Skeletal muscle tissue (tissue), 4 donors: ENCODE measurements around the gene EP400. TPM values are rescaled to one million over a fixed set of nuclear protein-coding genes. Genes with fewer than 3 reads are reported as not detected.

Experiments used
- H3K27ac ChIP-seq: one replicate; pipeline ENCODE4 v1.7.0; 2013; ENCODE audit warnings: mild to moderate bottlenecking, low read depth, low read length, inconsistent platforms
- H3K27me3 ChIP-seq, 3 donors: one replicate each; pipeline ENCODE4 v1.7.0; 2013; ENCODE audit warnings: low read length in 3 of 3; ENCODE audit not compliant: control insufficient read depth in 3 of 3, insufficient read depth in 3 of 3
- H3K36me3 ChIP-seq, 3 donors: one replicate each; pipeline ENCODE4 v1.7.0; 2013; ENCODE audit warnings: low read length in 3 of 3; ENCODE audit not compliant: control insufficient read depth in 3 of 3, insufficient read depth in 3 of 3
- H3K4me1 ChIP-seq, 3 donors: one replicate each; pipeline ENCODE4 v1.7.0; 2013; ENCODE audit warnings: low read length in 3 of 3, mild to moderate bottlenecking in 3 of 3; ENCODE audit not compliant: control insufficient read depth in 3 of 3, insufficient read depth in 3 of 3
- H3K4me3 ChIP-seq, 3 donors: one replicate each; pipeline ENCODE4 v1.7.0; 2013; ENCODE audit warnings: low read length in 3 of 3
- H3K9ac ChIP-seq, 3 donors: one replicate each; pipeline ENCODE4 v1.7.0; 2013; ENCODE audit warnings: low read length in 3 of 3, mild to moderate bottlenecking in 3 of 3, moderate library complexity in 2 of 3, low read depth in 1 of 3
- H3K9me3 ChIP-seq, 3 donors: one replicate each; pipeline ENCODE4 v1.7.0; 2013; ENCODE audit warnings: low read length in 3 of 3; ENCODE audit not compliant: control insufficient read depth in 3 of 3
- total RNA-seq: library from RNA; depleted of rRNA; stranded (reverse); fragments of >200 nt; gene quantifications from one replicate; pipeline ENCODE4 v1.2.3, GENCODE V29; 2014
- donor health status: Osteomylitis.

EP400 gene
- total RNA-seq, 1 donor from 2014 or later: 11.0 TPM

GRCh38 chr12:132070298-132070697 is 120.6 kb downstream of the EP400 start:
- H3K36me3 ChIP-seq: peaks cover 62 to 71% (median 62%) of the 10 kb centered on the region in 3 donors

GRCh38 chr12:132071040-132071810 is 121.5 kb downstream of the EP400 start:
- Histone ChIP-seq H3K4me3 (no peak overlapping the region), H3K27ac (no peak overlapping the region), H3K9me3 (no peaks in the 10 kb centered on the region), H3K4me1 (peaks cover 0 to 3% (median 0%) of the 10 kb centered on the region in 3 donors), H3K9ac (no peak overlapping the region), H3K36me3 (peaks cover 62 to 76% (median 62%) of the 10 kb centered on the region in 3 donors), H3K27me3 (no peaks in the 10 kb centered on the region)

More at GRCh38 chr12:132070298-132070697, 120.6 kb downstream of the EP400 start:
- Histone ChIP-seq H3K27ac (no peak overlapping the region), H3K27me3 (no peaks in the 10 kb centered on the region), H3K9ac (no peak overlapping the region), H3K9me3 (no peaks in the 10 kb centered on the region), H3K4me3 (no peak overlapping the region), H3K4me1 (peaks cover 0 to 3% (median 0%) of the 10 kb centered on the region in 3 donors)

GRCh38 chr12:132071830-132072384 is 122.2 kb downstream of the EP400 start:
- peaks cover 62 to 77% (median 63%) of the 10 kb centered on the region in 3 donors for H3K36me3 ChIP-seq

GRCh38 chr12:132074216-132074615 is 124.5 kb downstream of the EP400 start:
- H3K27me3 ChIP-seq: no peaks in the 10 kb centered on the region
- H3K4me1 ChIP-seq: peaks cover 0 to 6% (median 5%) of the 10 kb centered on the region in 3 donors
- no peak overlapping the region for H3K4me3 ChIP-seq
- peaks cover 55 to 73% (median 60%) of the 10 kb centered on the region in 3 donors for H3K36me3 ChIP-seq
- no peaks in the 10 kb centered on the region for H3K9me3 ChIP-seq
- no peak overlapping the region for H3K9ac ChIP-seq
- no peak overlapping the region for H3K27ac ChIP-seq

More at GRCh38 chr12:132071830-132072384, 122.2 kb downstream of the EP400 start:
- H3K4me3 ChIP-seq: no peak overlapping the region
- no peak overlapping the region for H3K27ac ChIP-seq
- H3K27me3 ChIP-seq: no peaks in the 10 kb centered on the region
- no peaks in the 10 kb centered on the region for H3K9me3 ChIP-seq
- peaks cover 0 to 3% (median 0%) of the 10 kb centered on the region in 3 donors for H3K4me1 ChIP-seq
- H3K9ac ChIP-seq: no peak overlapping the region

GRCh38 chr12:132075026-132075713 is 125.4 kb downstream of the EP400 start:
- H3K9ac ChIP-seq: no peak overlapping the region
- H3K4me1 ChIP-seq: peaks cover 0 to 8% (median 6%) of the 10 kb centered on the region in 3 donors
- H3K4me3 ChIP-seq: no peak overlapping the region
- H3K27me3 ChIP-seq: no peaks in the 10 kb centered on the region
- H3K9me3 ChIP-seq: no peaks in the 10 kb centered on the region
- peaks cover 51 to 69% (median 54%) of the 10 kb centered on the region in 3 donors for H3K36me3 ChIP-seq
- no peak overlapping the region for H3K27ac ChIP-seq

- H3K36me3 ChIP-seq: peaks cover 47 to 65% (median 53%) of the 10 kb centered on the region in 3 donors
- H3K9ac ChIP-seq: no peak overlapping the region
- H3K4me1 ChIP-seq: peaks cover 0 to 8% (median 6%) of the 10 kb centered on the region in 3 donors
- H3K27ac ChIP-seq: no peak overlapping the region
- H3K9me3 ChIP-seq: no peaks in the 10 kb centered on the region
- no peak overlapping the region for H3K4me3 ChIP-seq
- no peaks in the 10 kb centered on the region for H3K27me3 ChIP-seq
Measured at GRCh38 chr12:132075714-132076553, 126.2 kb downstream of the EP400 start.

- no peak overlapping the region for H3K27ac ChIP-seq
- peaks cover 42 to 57% (median 46%) of the 10 kb centered on the region in 3 donors for H3K36me3 ChIP-seq
- no peak overlapping the region for H3K4me3 ChIP-seq
- no peaks in the 10 kb centered on the region for H3K9me3 ChIP-seq
- no peak overlapping the region for H3K9ac ChIP-seq
- no peaks in the 10 kb centered on the region for H3K27me3 ChIP-seq
- H3K4me1 ChIP-seq: peaks cover 0 to 8% (median 6%) of the 10 kb centered on the region in 3 donors
Measured at GRCh38 chr12:132076711-132077110, 127.0 kb downstream of the EP400 start.

GRCh38 chr12:132077322-132078100 is 127.8 kb downstream of the EP400 start:
- no peaks in the 10 kb centered on the region for H3K9me3 ChIP-seq
- H3K36me3 ChIP-seq: peaks cover 42 to 52% (median 42%) of the 10 kb centered on the region in 3 donors
- H3K4me1 ChIP-seq: peaks cover 0 to 8% (median 6%) of the 10 kb centered on the region in 3 donors
- H3K27ac ChIP-seq: no peak overlapping the region
- H3K9ac ChIP-seq: no peak overlapping the region
- H3K4me3 ChIP-seq: no peak overlapping the region
- H3K27me3 ChIP-seq: no peaks in the 10 kb centered on the region

- H3K27ac ChIP-seq: no peak overlapping the region
- no peaks in the 10 kb centered on the region for H3K9me3 ChIP-seq
- no peaks in the 10 kb centered on the region for H3K27me3 ChIP-seq
- peaks cover 42 to 47% (median 42%) of the 10 kb centered on the region in 3 donors for H3K36me3 ChIP-seq
- H3K9ac ChIP-seq: no peak overlapping the region
- H3K4me3 ChIP-seq: no peak overlapping the region
- H3K4me1 ChIP-seq: peaks cover 0 to 8% (median 6%) of the 10 kb centered on the region in 3 donors
Measured at GRCh38 chr12:132078190-132078589, 128.4 kb downstream of the EP400 start.
